ENCODE measurements around the gene FKBP14. TPM values are rescaled to one million over a fixed set of nuclear protein-coding genes. Genes with fewer than 3 reads are reported as not detected.

Gene FKBP14
- polyA plus RNA-seq, 10 donors = 18.7 to 40.1 (median 32.4) TPM

GRCh38 chr7:29996321-29996720 lies 30.2 kb downstream of the FKBP14 start:
- DNase-seq = no peak

GRCh38 chr7:29995652-29996051 lies 30.9 kb downstream of the FKBP14 start:
- DNase-seq = no peak

DNA sequence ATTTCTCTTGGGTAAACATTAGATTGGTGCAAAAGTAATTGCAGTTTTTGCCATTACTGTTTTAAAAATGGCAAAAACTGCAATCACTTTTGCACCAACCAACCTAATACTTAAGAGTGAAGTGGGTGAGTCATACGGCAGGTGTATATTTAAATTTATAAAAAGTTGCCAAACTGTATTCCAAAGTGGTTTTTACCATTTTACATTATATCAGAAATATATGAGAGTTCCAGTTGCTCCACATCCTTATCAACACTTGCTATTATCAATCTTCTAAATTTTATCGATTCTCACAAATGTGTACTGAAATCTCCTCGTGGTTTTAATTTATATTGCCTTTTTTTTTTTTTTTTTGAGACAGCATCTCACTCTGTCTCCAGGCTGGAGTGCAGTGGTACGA lies 33.4 kb downstream of the FKBP14 start:
- DNase-seq = no peak

DNA sequence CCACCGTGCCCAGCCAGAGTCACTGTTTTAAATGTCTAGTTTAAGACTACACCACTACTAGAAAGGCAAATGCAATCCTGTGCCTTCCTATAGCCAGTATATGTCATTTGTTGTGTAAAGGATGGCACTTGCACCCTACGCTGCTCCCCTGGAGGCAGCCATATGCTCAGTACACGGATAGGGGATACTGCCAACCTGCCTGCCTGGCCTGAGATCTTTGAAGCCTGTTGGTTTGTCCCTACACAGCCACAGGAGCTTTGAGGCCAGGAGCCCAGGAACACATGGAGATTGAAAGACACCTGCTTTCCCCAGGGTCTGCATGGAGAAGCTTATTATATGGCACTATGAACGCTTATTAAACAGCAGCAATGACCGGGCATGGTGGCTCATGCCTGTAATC lies 34.6 kb downstream of the FKBP14 start:
- DNase-seq = no peak

GRCh38 chr7:29990931-29991330 lies 35.6 kb downstream of the FKBP14 start:
- no peak for DNase-seq

GRCh38 chr7:29989257-29989995 lies 37.1 kb downstream of the FKBP14 start, which contains the start of gene SCRN1:
TSS of gene SCRN1 (minus strand) at chr7:29989801. CDS start at chr7:29969067, 20,734 bp downstream.
- DNase-seq = peak; percentile 57 to 82 (median 64)

DNA sequence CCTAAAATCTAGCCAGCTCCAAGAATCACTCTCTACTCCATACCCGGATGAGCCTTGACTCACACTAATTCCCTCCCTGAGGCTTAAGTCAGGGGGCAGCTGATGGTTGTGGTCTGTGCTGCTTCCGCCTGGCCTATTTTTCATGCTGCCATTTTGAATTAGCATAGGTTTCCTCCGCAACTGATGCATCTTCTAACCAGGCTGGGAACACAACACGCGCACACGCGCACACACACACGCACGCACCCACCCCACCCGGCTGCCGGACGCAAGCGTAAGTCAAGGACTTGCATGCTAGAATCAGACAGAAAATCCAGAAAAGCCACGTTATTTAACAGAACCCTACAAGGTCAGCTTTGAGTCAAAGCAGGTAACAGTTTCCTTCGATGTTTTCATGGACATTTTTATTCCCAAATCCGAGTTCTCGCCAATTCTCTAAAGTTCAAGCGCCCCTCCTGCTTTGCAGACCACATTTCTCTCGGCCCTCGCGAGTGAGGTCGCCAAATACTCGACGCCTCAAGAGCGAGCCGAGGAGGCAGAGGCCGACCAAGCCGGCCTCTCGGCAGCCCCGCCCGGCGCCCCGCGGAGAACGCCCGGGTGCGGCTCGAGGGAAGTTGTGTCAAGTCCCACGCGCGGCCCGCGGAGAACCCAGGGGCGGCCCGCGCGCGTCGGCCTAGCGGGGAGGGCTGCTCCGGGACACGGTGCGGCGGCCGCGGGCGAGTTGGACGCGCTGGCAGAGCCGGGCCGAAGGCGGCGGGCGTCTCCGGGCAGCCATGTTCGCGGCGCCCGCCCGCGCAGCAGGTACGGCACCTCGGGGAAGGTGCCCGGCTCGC lies 37.9 kb downstream of the FKBP14 start:
- peak; percentile 58 to 86 (median 65) for DNase-seq

GRCh38 chr7:29987811-29988317 lies 38.6 kb downstream of the FKBP14 start:
- DNase-seq = peak in 2 of 3 donors; percentile 71 to 76

DNA sequence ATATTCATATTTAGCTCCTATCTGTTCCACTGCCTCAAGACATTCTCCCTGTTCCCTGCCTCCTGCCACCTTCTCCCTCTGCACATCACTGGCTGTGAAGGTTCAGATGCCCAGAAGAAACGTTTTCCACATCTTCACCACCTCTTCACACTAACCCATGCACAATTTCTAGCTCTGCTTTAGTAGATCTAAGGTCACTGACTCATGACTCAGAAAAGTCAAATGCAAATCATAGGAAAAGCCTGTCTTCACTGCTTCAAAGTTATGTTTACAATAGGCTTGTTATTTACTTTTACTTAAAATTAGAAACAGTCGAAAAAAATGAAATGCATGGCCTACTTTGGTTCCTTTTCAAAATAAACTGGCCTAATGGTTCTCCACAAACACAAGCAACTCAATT lies 39.4 kb downstream of the FKBP14 start:
- DNase-seq = no peak

GRCh38 chr7:29980151-29980550 lies 46.4 kb downstream of the FKBP14 start:
- DNase-seq = no peak

GRCh38 chr7:29977886-29978651 lies 48.4 kb downstream of the FKBP14 start:
- DNase-seq = no peak

DNA sequence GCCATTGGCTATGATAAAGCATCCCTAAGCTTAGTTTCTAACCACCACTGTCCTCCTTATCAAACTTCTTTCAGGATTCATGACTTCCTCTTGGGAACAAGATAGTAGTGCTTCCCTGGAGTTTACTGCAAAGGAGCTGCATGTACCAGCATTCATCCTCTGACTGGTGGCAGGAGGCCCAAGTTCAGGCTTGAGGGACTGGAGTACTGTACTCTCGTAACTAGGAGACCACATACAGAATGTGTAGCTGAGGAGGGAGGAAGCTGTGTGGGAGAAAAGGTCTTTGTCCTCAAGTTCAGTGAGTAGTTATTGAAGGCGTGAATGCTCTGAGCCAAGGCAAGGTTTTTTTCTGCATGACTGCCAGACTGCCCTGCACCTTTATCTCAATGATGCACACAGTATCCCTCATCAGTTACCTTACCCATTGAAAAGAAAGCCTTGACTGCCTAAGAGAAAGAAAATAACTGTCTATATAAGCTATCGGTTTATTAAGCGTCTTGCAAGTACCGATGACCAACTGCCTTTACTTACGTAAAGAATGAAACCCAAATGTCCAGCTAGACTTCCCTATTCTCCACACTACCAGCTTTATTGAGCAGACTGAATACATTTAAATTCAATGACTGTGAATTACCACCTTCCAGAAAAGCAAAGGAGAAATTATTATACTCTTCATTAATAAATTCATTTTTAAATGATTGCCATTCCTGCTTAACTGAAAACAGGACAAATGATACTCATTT lies 49.7 kb downstream of the FKBP14 start:
- peak in 2 of 3 donors; percentile 44 to 82 for DNase-seq

GRCh38 chr7:29976266-29976665 lies 50.2 kb downstream of the FKBP14 start:
- peak in 2 of 3 donors; percentile 23 to 72 for DNase-seq

- no peak for DNase-seq
Observed at GRCh38 chr7:29975561-29975960, 50.9 kb downstream of the FKBP14 start.

DNA sequence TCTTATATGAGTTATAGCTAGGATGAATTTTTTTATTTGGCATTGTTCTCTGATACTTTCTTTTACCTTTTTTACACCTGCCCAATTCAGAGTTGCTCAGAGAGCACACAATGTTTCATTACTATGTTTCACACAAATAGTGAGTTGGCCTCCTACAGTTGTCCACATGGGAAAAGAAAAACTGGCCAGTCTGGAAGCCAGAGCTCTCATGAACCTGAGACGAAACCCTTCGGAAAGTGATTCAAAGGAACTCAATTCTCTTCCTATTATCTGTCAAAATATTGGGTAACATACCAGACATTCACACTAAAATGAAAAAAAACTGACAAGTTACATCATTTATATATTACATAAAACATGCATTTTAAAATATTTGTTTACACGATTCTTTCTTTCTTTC lies 52.2 kb downstream of the FKBP14 start:
- no peak for DNase-seq

DNA sequence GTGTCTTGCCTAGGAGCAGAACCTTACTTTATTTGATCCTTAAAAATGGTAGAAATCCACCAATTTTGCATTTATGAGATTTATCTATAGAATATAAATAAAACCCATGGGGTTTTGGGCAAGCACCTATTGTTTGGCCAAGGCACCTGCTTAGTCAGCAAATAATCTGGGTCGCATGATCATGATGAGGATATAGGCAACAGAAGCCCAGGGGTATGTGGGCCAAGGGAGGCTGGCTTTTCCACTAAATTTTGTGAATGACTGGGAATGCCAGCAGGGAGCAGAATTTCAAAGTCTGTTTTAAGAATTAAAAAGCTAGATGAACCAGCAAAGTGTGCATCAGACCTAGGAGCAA lies 54.2 kb downstream of the FKBP14 start:
- DNase-seq = no peak

DNA sequence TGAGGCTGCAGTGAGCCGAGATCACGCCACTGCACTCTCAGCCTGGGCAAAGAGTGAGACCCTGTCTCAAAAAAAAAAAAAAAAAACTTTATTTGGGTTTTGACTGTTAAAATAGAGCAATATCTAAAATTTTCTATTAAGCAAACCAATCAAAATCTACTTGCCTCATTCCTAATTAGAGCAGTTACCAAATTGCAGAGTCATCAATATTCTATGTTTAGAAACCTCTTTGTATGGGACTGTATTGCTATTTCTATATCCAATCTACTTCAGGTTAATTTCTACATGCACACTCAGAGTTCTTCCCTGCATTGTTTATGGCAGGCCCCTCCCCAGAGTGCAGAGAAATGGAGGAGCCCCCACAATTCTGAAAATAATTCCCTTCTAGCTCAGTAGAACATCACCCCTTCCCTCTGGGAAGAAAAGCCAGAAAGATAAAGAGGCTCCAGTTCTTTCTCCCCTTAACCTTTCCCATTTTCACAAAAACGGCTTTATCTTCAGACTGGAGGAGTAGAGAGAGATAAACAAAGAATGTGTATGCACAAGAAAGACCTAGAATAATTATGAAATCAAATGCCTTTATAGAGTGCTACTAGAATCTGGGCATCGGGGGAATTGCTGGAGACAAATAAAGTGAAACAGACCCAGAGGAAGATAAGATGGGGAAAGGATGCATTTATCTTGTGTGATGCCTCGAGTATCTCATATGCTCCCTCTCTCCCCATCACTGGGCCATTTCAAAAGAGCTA lies 54.8 kb downstream of the FKBP14 start:
- DNase-seq = no peak

DNA sequence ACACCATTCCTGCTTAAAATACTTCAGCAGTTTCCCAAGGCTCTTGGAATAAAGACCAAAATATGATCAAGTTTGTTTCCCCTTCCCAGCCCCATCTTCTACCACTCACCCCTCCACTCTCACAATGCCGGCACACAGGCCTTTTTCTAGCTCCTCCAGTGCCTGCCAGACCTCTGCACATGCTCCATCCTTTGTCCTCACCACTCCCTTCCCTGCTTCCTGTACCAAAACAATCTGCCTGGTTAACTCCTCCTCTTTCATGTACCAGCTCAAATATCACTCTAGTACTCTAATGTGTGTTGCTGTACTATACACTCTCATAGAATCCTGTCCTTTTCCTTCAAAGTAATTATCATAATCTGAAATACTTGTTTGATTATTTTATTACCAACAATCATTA lies 56.3 kb downstream of the FKBP14 start:
- no peak for DNase-seq

DNA sequence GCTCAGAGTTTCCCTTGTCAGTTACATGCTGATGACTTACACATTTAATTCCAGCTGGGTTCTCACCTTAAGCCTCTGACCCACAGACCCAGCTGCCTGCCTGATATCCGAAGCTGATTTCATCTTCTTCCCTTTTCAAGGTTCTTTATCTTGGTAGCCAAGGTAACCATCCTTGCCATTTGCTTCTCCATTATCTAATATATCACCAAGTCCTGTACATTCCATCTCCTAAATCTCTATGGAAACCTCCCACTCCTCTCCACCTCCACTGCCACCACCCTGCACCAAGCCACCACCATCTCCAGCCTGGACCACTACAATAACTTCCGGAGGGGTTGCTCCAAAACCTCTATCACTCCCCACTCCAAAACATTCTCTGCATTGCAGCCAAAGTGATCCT lies 56.8 kb downstream of the FKBP14 start:
- no peak for DNase-seq

DNA sequence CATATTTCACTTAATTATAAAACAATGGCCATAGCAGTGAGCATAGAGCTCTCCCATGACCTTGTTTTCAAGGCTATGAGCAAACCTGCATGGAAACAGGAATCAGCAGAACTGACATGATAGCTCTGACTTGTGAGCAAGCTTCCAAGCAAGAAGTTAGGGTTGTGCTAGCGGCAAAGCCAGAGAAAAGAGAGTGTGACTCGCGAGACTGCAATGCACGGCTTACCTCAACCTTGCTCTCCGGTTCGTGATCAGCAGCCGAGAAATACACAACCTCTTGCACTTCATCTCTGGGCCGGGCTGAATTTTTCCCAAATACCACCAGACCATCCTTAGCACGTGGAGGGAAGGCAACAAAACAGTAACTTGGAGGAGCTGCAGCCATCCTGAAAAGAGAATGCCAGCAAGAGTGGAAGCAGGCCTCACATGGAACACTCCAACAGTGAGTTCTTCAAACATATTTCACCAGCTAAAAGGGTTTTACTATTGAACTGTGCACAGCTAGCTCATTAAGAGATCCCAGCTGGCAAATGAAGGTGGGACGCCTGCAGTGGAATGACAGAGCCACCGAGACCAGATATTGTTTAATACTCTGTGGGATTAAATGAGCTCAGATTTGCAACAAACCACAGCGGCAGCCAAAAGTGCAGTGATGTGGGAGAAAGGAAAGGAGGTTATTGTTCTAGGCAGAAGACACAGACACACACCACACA lies 57.7 kb downstream of the FKBP14 start:
- DNase-seq = no peak

Data from muscle of back (tissue), 11 donors.